Calu3 (cell line): Measurements from ENCODE around the gene FABP1. TPM values are rescaled to one million over a fixed set of nuclear protein-coding genes. Genes with fewer than 3 reads are reported as not detected.

Source experiments
- BruUV-seq: library from RNA; stranded (reverse); fragments of 400-500 nt; replicated peaks from 2 replicates; lab custom pipeline; 2021; lab: Mats Ljungman, UMichigan
- CTCF ChIA-PET: fragments of 300-600 bp; sonication (Branson Sonifier 250); formaldehyde crosslinking; loops from one replicate; lab custom pipeline; 2022; ENCODE audit warnings: antibody characterized with exemption; lab: Charles Lee
- DNase-seq: peaks from one replicate; pipeline ENCODE4 v3.0.0; 2022
- H3K27ac Mint-ChIP-seq: one replicate; pipeline ENCODE4 v1.8.0; 2022; ENCODE audit warnings: mixed read lengths; ENCODE audit not compliant: unreplicated experiment
- H3K27me3 Mint-ChIP-seq: one replicate; pipeline ENCODE4 v1.8.0; 2022; ENCODE audit warnings: mixed read lengths; ENCODE audit not compliant: unreplicated experiment
- H3K36me3 Mint-ChIP-seq: one replicate; pipeline ENCODE4 v1.8.0; 2022; ENCODE audit warnings: mild to moderate bottlenecking, moderate library complexity, mixed read lengths; ENCODE audit not compliant: insufficient read depth, unreplicated experiment
- H3K4me1 Mint-ChIP-seq: one replicate; pipeline ENCODE4 v1.8.0; 2022; ENCODE audit warnings: mild to moderate bottlenecking, low read depth, mixed read lengths; ENCODE audit not compliant: unreplicated experiment
- H3K4me3 Mint-ChIP-seq: one replicate; pipeline ENCODE4 v1.8.0; 2022; ENCODE audit warnings: mild to moderate bottlenecking, low read depth, moderate library complexity, mixed read lengths; ENCODE audit not compliant: unreplicated experiment
- H3K9me3 Mint-ChIP-seq: one replicate; pipeline ENCODE4 v1.8.0; 2022; ENCODE audit warnings: low read depth, mixed read lengths; ENCODE audit not compliant: unreplicated experiment
- CTCF ChIP-seq: fragments of 200-600 bp; IDR thresholded peaks from one replicate; pipeline ENCODE4 v1.8.0; 2022; ENCODE audit warnings: antibody characterized with exemption; ENCODE audit not compliant: unreplicated experiment
- intact Hi-C: fragments of 100-400 bp; cut with micrococcal nuclease; formaldehyde crosslinking; loops from one replicate; pipeline ENCODE4 v1.10.0; 2022; ENCODE audit not compliant: unreplicated experiment
- total RNA-seq: library from RNA; stranded (reverse); gene quantifications from 2 replicates; pipeline ENCODE4 v1.2.3, GENCODE V29; 2022

FABP1 gene
- total RNA-seq, 1 experiment from 2014 or later, result not detected

- H3K9me3 Mint-ChIP-seq, result no peaks in the 10 kb centered on the region
- no peak for TF ChIP-seq CTCF
- no TSS peak for BruUV-seq
- no peaks in the 10 kb centered on the region for H3K4me1 Mint-ChIP-seq
- no peak overlapping the region for H3K27ac Mint-ChIP-seq
- CTCF ChIA-PET, result no interaction called here
- no peak for DNase-seq
- no peaks in the 10 kb centered on the region for H3K36me3 Mint-ChIP-seq
- no peak overlapping the region for H3K4me3 Mint-ChIP-seq
- intact Hi-C loops, result no loop called here
- peaks cover 17% of the 10 kb centered on the region for H3K27me3 Mint-ChIP-seq
These were observed 37.2 kb downstream of the FABP1 start for GRCh38 chr2:88090446-88091283.

- intact Hi-C loops, result no loop called here
- DNase-seq, result no peak
- H3K9me3 Mint-ChIP-seq, result no peaks in the 10 kb centered on the region
- H3K4me1 Mint-ChIP-seq, result no peaks in the 10 kb centered on the region
- CTCF ChIA-PET, result no interaction called here
- BruUV-seq, result no TSS peak
- TF ChIP-seq CTCF, result no peak
- H3K4me3 Mint-ChIP-seq, result no peak overlapping the region
- no peaks in the 10 kb centered on the region for H3K36me3 Mint-ChIP-seq
- no peak overlapping the region for H3K27ac Mint-ChIP-seq
- H3K27me3 Mint-ChIP-seq, result peaks cover 11% of the 10 kb centered on the region
These were observed 38.9 kb downstream of the FABP1 start for GRCh38 chr2:88088999-88089398.

GRCh38 chr2:88087763-88088162, 40.1 kb downstream of the FABP1 start:
- no TSS peak for BruUV-seq
- intact Hi-C loops, result no loop called here
- Mint-ChIP-seq H3K27ac (no peak overlapping the region), H3K9me3 (no peaks in the 10 kb centered on the region), H3K36me3 (no peaks in the 10 kb centered on the region), H3K27me3 (no peaks in the 10 kb centered on the region), H3K4me3 (no peak overlapping the region), H3K4me1 (peaks cover 8% of the 10 kb centered on the region)
- TF ChIP-seq CTCF, result no peak
- DNase-seq, result no peak
- CTCF ChIA-PET, result no interaction called here

- no peak overlapping the region for H3K4me3 Mint-ChIP-seq
- H3K9me3 Mint-ChIP-seq, result no peaks in the 10 kb centered on the region
- BruUV-seq, result no TSS peak
- H3K27ac Mint-ChIP-seq, result no peak overlapping the region
- H3K36me3 Mint-ChIP-seq, result no peaks in the 10 kb centered on the region
- peaks cover 15% of the 10 kb centered on the region for H3K4me1 Mint-ChIP-seq
- TF ChIP-seq CTCF, result no peak
- no peaks in the 10 kb centered on the region for H3K27me3 Mint-ChIP-seq
- intact Hi-C loops, result no loop called here
- no peak for DNase-seq
- CTCF ChIA-PET, result interaction anchor here (1.2 kb wide), 1 partner anchor 27 kb away, joined by 3 read pairs; no protein-coding TSS in a partner anchor
These were observed 40.8 kb downstream of the FABP1 start for GRCh38 chr2:88087073-88087472.
